ENCODE results near the gene LOXL1. TPM values are rescaled to one million over a fixed set of nuclear protein-coding genes. Genes with fewer than 3 reads are reported as not detected.

Gene LOXL1
- polyA plus RNA-seq, 1 of the 3 experiments (the other 2 are of a cell fraction), result 50.3 TPM

GRCh38 chr15:73891328-73892315, 34.6 kb upstream of the LOXL1 start:
- H3K4me3 ChIP-seq (ENCODE audit: low read depth in 2 of 2, low read length in 1 of 2), result no peak overlapping the region
- no peaks in the 10 kb centered on the region for H3F3A ChIP-seq (replicated peaks; ENCODE audit: insufficient read depth)
- peaks cover 0 to 12% of the 10 kb centered on the region in 2 experiments; a peak in 1 of 4 replicates for H3K4me1 ChIP-seq (ENCODE audit: control insufficient read depth in 1 of 2, insufficient read depth in 2 of 2, low read depth in 1 of 2, low read length in 1 of 2)
- H3K36me3 ChIP-seq (replicated peaks in 1 of 2; ENCODE audit: control insufficient read depth in 1 of 2, insufficient read depth in 2 of 2, low read length in 1 of 2), result no peaks in the 10 kb centered on the region
- H3K27ac ChIP-seq (ENCODE audit: low read depth in 2 of 2, low read length in 1 of 2), result no peak overlapping the region
- H3K4me2 ChIP-seq, result no peak overlapping the region
- H3K27me3 ChIP-seq (ENCODE audit: insufficient read depth), result 0 out of 2 replicates have a peak, but pooled peaks cover 3% of the 10 kb centered on the region
- no peak overlapping the region for H3K9ac ChIP-seq
- DNase-seq, result no peak
- CTCF ChIA-PET, result interaction anchor here (1.3 to 7.0 kb wide), 5 partner anchors 17 to 208 kb away, joined by 3 to 93 read pairs (median 5); partner anchors contain the start of gene CD276
- POLR2A ChIA-PET, result no interaction called here
- no peaks in the 10 kb centered on the region for H3K9me2 ChIP-seq
- H2AFZ ChIP-seq (ENCODE audit: low read depth), result no peak overlapping the region
- no peaks in the 10 kb centered on the region for H3K9me3 ChIP-seq
- TF ChIP-seq ELF1 (IDR thresholded peaks at IDR 0.05) (no peak), PBX3 (IDR thresholded peaks at IDR 0.05) (no peak), JUND (IDR thresholded peaks at IDR 0.05) (no peak), TAF1 (IDR thresholded peaks at IDR 0.05; ENCODE audit: borderline replicate concordance, low read depth, low read length) (no peak), REST (IDR thresholded peaks at IDR 0.05; ENCODE audit: low read depth, low read length) (no peak), SMC3 (IDR thresholded peaks at IDR 0.05; ENCODE audit: low read depth, low read length) (no peak), RAD21 (IDR thresholded peaks at IDR 0.05; ENCODE audit: low read length) (no peak), IRF3 (IDR thresholded peaks at IDR 0.05; ENCODE audit: low read depth, low read length) (no peak), NRF1 (IDR thresholded peaks at IDR 0.05; ENCODE audit: low read depth, low read length) (no peak), POLR2AphosphoS5 (IDR thresholded peaks at IDR 0.05; ENCODE audit: low read depth, low read length) (no peak), EZH2phosphoT487 (IDR thresholded peaks at IDR 0.05; ENCODE audit: borderline replicate concordance, low read depth) (no peak), GATA2 (CRISPR knock-in tag; IDR thresholded peaks at IDR 0.05) (no peak), ZBTB33 (IDR thresholded peaks at IDR 0.05; ENCODE audit: borderline replicate concordance, low read depth) (no peak), GABPA (IDR thresholded peaks at IDR 0.05; ENCODE audit: low read depth) (no peak), CHD2 (IDR thresholded peaks at IDR 0.05; ENCODE audit: low read length, partially characterized antibody) (no peak), EP300 (IDR thresholded peaks at IDR 0.05; ENCODE audit: borderline replicate concordance in 1 of 2, low read depth in 1 of 2, low read length in 1 of 2) (no peak), USF1 (IDR thresholded peaks at IDR 0.05; ENCODE audit: borderline replicate concordance, low read depth) (no peak), MAX (IDR thresholded peaks at IDR 0.05; ENCODE audit: low read depth) (no peak), TCF12 (IDR thresholded peaks at IDR 0.05) (no peak), FOXJ3 (CRISPR knock-in tag; IDR thresholded peaks at IDR 0.05) (no peak)
- no peaks in the 10 kb centered on the region for H4K20me1 ChIP-seq (ENCODE audit: insufficient read depth)
- WGBS (ENCODE audit: low lambda C conversion rate), result 40% methylated on average over 7 of the region's 11 CpGs
- H3K79me2 ChIP-seq (ENCODE audit: insufficient read depth), result no peaks in the 10 kb centered on the region
